ENCODE measurements around the gene SMYD3.

The SMYD3 gene

DNA sequence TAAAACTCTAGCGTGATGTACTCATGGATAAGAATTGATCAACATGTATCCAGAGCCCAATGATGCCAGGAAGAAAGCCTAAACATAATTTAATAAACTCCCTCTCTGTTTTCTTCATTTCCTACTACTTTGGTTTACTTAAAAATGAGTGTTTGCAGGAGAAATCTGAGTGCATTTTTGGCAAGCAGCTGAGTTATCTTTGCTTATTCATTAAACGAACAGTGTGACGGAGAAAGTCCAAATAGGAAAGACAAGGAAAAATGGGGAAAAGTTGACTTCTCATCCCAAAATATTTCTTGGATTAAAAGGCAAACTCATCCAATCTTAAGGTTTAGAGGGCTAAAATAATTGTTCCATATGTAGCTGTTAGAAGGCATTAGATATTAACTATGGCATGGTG is 496.7 kb downstream of the SMYD3 start:
- H3K79me2 ChIP-seq (ENCODE audit: insufficient read depth, low read length): no peaks in the 10 kb centered on the region
- no peaks in the 10 kb centered on the region for H3K27me3 ChIP-seq (ENCODE audit: insufficient read depth, low read length, poor library complexity)
- ATAC-seq (ENCODE audit: insufficient read depth, low read depth): no peak
- no peak overlapping the region for H3K4me3 ChIP-seq (ENCODE audit: low read depth in 1 of 2, low read length in 2 of 2)
- no peak overlapping the region for H3K4me2 ChIP-seq (ENCODE audit: insufficient read depth, low read length)
- H3K9ac ChIP-seq (ENCODE audit: low read depth, low read length): no peak overlapping the region
- H2AFZ ChIP-seq (ENCODE audit: low read depth, low read length): no peak overlapping the region
- no peaks in the 10 kb centered on the region for H3K4me1 ChIP-seq (ENCODE audit: insufficient read depth, low read length)
- no peaks in the 10 kb centered on the region for H4K20me1 ChIP-seq (ENCODE audit: insufficient read depth, low read length)
- H3K36me3 ChIP-seq (ENCODE audit: insufficient read depth, low read length): no peaks in the 10 kb centered on the region
- DNase-seq: no peak
- H3K27ac ChIP-seq (ENCODE audit: low read length): no peak overlapping the region
- no peaks in the 10 kb centered on the region for H3K9me3 ChIP-seq (ENCODE audit: insufficient read depth, low read length, severe bottlenecking)
- TF ChIP-seq CTCF (IDR thresholded peaks at IDR 0.05; ENCODE audit: borderline replicate concordance, extremely low read depth, low read length, poor library complexity, severe bottlenecking) (no peak), EZH2 (IDR thresholded peaks at IDR 0.05; ENCODE audit: borderline replicate concordance, low read depth, low read length, severe bottlenecking) (no peak)

- Histone ChIP-seq H3K27ac (ENCODE audit: low read length) (no peak overlapping the region), H3K36me3 (ENCODE audit: insufficient read depth, low read length) (no peaks in the 10 kb centered on the region), H3K9ac (ENCODE audit: low read depth, low read length) (no peak overlapping the region), H3K27me3 (ENCODE audit: insufficient read depth, low read length, poor library complexity) (no peaks in the 10 kb centered on the region), H3K79me2 (ENCODE audit: insufficient read depth, low read length) (no peaks in the 10 kb centered on the region), H3K4me1 (ENCODE audit: insufficient read depth, low read length) (no peaks in the 10 kb centered on the region), H3K4me2 (ENCODE audit: insufficient read depth, low read length) (no peak overlapping the region), H4K20me1 (ENCODE audit: insufficient read depth, low read length) (no peaks in the 10 kb centered on the region), H3K9me3 (ENCODE audit: insufficient read depth, low read length, severe bottlenecking) (no peaks in the 10 kb centered on the region), H2AFZ (ENCODE audit: low read depth, low read length) (no peak overlapping the region), H3K4me3 (ENCODE audit: low read depth in 1 of 2, low read length in 2 of 2) (no peak overlapping the region)
- ATAC-seq (ENCODE audit: insufficient read depth, low read depth) (no peak), DNase-seq (no peak)
- TF ChIP-seq EZH2 (IDR thresholded peaks at IDR 0.05; ENCODE audit: borderline replicate concordance, low read depth, low read length, severe bottlenecking) (no peak), CTCF (IDR thresholded peaks at IDR 0.05; ENCODE audit: borderline replicate concordance, extremely low read depth, low read length, poor library complexity, severe bottlenecking) (no peak)
Measured at GRCh38 chr1:246008363-246008831, 498.7 kb downstream of the SMYD3 start.

GRCh38 chr1:246005067-246005466 is 502.0 kb downstream of the SMYD3 start:
- Histone ChIP-seq H2AFZ (ENCODE audit: low read depth, low read length) (no peak overlapping the region), H3K9ac (ENCODE audit: low read depth, low read length) (no peak overlapping the region), H3K4me3 (ENCODE audit: low read depth in 1 of 2, low read length in 2 of 2) (no peak overlapping the region), H3K27ac (ENCODE audit: low read length) (no peak overlapping the region), H3K79me2 (ENCODE audit: insufficient read depth, low read length) (no peaks in the 10 kb centered on the region), H3K27me3 (ENCODE audit: insufficient read depth, low read length, poor library complexity) (no peaks in the 10 kb centered on the region), H4K20me1 (ENCODE audit: insufficient read depth, low read length) (no peaks in the 10 kb centered on the region), H3K9me3 (ENCODE audit: insufficient read depth, low read length, severe bottlenecking) (no peaks in the 10 kb centered on the region), H3K36me3 (ENCODE audit: insufficient read depth, low read length) (no peaks in the 10 kb centered on the region), H3K4me1 (ENCODE audit: insufficient read depth, low read length) (no peaks in the 10 kb centered on the region), H3K4me2 (ENCODE audit: insufficient read depth, low read length) (no peak overlapping the region)
- no peak for DNase-seq
- TF ChIP-seq EZH2 (IDR thresholded peaks at IDR 0.05; ENCODE audit: borderline replicate concordance, low read depth, low read length, severe bottlenecking) (no peak), CTCF (IDR thresholded peaks at IDR 0.05; ENCODE audit: borderline replicate concordance, extremely low read depth, low read length, poor library complexity, severe bottlenecking) (no peak)
- no peak for ATAC-seq (ENCODE audit: insufficient read depth, low read depth)

DNA sequence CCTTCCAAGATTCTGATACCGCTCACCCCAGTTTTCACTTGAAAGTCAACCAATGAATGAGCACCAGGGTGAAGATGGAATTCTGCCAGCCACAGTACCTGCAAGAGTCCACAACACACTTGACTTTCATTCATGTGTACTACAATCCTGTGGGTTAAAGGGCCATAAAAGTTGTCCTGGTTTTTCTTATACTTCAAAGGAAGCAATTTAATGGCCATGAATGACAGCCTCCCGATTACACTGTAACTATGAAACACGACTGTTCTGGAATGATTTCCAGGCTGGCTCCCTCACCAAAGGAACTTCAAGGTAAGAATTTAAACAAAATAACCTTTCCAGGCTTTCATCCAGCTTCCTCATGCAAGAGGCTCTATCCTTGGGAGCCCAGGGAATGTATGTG is 502.8 kb downstream of the SMYD3 start:
- no peak for DNase-seq
- H3K36me3 ChIP-seq (ENCODE audit: insufficient read depth, low read length): no peaks in the 10 kb centered on the region
- no peaks in the 10 kb centered on the region for H3K4me1 ChIP-seq (ENCODE audit: insufficient read depth, low read length)
- no peak overlapping the region for H3K27ac ChIP-seq (ENCODE audit: low read length)
- H3K9me3 ChIP-seq (ENCODE audit: insufficient read depth, low read length, severe bottlenecking): no peaks in the 10 kb centered on the region
- H4K20me1 ChIP-seq (ENCODE audit: insufficient read depth, low read length): no peaks in the 10 kb centered on the region
- no peak overlapping the region for H2AFZ ChIP-seq (ENCODE audit: low read depth, low read length)
- no peak overlapping the region for H3K4me2 ChIP-seq (ENCODE audit: insufficient read depth, low read length)
- H3K27me3 ChIP-seq (ENCODE audit: insufficient read depth, low read length, poor library complexity): no peaks in the 10 kb centered on the region
- H3K9ac ChIP-seq (ENCODE audit: low read depth, low read length): no peak overlapping the region
- H3K79me2 ChIP-seq (ENCODE audit: insufficient read depth, low read length): no peaks in the 10 kb centered on the region
- TF ChIP-seq CTCF (IDR thresholded peaks at IDR 0.05; ENCODE audit: borderline replicate concordance, extremely low read depth, low read length, poor library complexity, severe bottlenecking) (no peak), EZH2 (IDR thresholded peaks at IDR 0.05; ENCODE audit: borderline replicate concordance, low read depth, low read length, severe bottlenecking) (no peak)
- no peak overlapping the region for H3K4me3 ChIP-seq (ENCODE audit: low read depth in 1 of 2, low read length in 2 of 2)
- ATAC-seq (ENCODE audit: insufficient read depth, low read depth): no peak

Measured in DND-41 (cell line).